RWPE2 (cell line): ENCODE measurements around the gene INVS.
A peak's percentile ranks its signal among the peaks of the same experiment; 100 is the strongest.
"Not testable (repeated sequence)": the region's sequence is repeated elsewhere in the genome, so short reads cannot be mapped to it uniquely, and the experiment has no call there.

Experiments used
- ATAC-seq: fragments of 200-7000 bp; cut with Tn5 transposase; 3 replicates; pipeline ENCODE4 v1.9.1; 2021; ENCODE audit warnings: low read depth
- DNase-seq: peaks from one replicate; pipeline ENCODE4 v3.0.0-alpha.2; 2020; ENCODE audit warnings: low spot score
- H3K27ac ChIP-seq: fragments of 450-650 bp; 2 replicates; pipeline ENCODE4 v1.5.1; 2017; ENCODE audit warnings: mild to moderate bottlenecking; ENCODE audit not compliant: poor library complexity, severe bottlenecking
- H3K27me3 ChIP-seq: fragments of 250-450 bp; sonication (Bioruptor Pico); 2 replicates; pipeline ENCODE4 v1.5.1; 2021; ENCODE audit warnings: mild to moderate bottlenecking, moderate library complexity; ENCODE audit not compliant: insufficient read depth, poor library complexity, severe bottlenecking
- H3K36me3 ChIP-seq: fragments of 250-450 bp; sonication (Bioruptor Pico); 2 replicates; pipeline ENCODE4 v1.5.1; 2020; ENCODE audit warnings: low read depth, mild to moderate bottlenecking, moderate library complexity
- H3K4me1 ChIP-seq: fragments of 250-450 bp; sonication (Bioruptor Pico); 2 replicates; pipeline ENCODE4 v1.5.1; 2021; ENCODE audit warnings: mild to moderate bottlenecking, moderate library complexity; ENCODE audit not compliant: insufficient read depth, poor library complexity, severe bottlenecking
- H3K4me3 ChIP-seq: fragments of 250-450 bp; sonication (Bioruptor Pico); 2 replicates; pipeline ENCODE4 v1.5.1; 2021; ENCODE audit warnings: mild to moderate bottlenecking, moderate library complexity; ENCODE audit not compliant: severe bottlenecking
- H3K9me3 ChIP-seq: fragments of 250-450 bp; sonication (Bioruptor Pico); 2 replicates; pipeline ENCODE4 v1.5.1; 2021; ENCODE audit warnings: mild to moderate bottlenecking, moderate library complexity; ENCODE audit not compliant: severe bottlenecking
- CTCF ChIP-seq: fragments of 450-650 bp; IDR thresholded peaks from one replicate; pipeline ENCODE4 v1.5.1; 2017; ENCODE audit warnings: mild to moderate bottlenecking, moderate library complexity; ENCODE audit not compliant: poor library complexity, severe bottlenecking

The INVS gene

GRCh38 chr9:100091650-100092049 is 7.4 kb upstream of the INVS start:
- H3K36me3 ChIP-seq = no peaks in the 10 kb centered on the region; the same call in 1 of the 2 replicates
- no peak for TF ChIP-seq CTCF
- ATAC-seq = no peak
- H3K4me3 ChIP-seq = no peak overlapping the region
- DNase-seq = no peak
- no peaks in the 10 kb centered on the region for H3K9me3 ChIP-seq
- no peak overlapping the region for H3K27ac ChIP-seq
- H3K4me1 ChIP-seq = peaks cover 23% of the 10 kb centered on the region
- H3K27me3 ChIP-seq = no peaks in the 10 kb centered on the region

- no peak for ATAC-seq
- Histone ChIP-seq H3K9me3 (no peaks in the 10 kb centered on the region), H3K4me1 (peaks cover 20% of the 10 kb centered on the region), H3K36me3 (no peaks in the 10 kb centered on the region; the same call in 1 of the 2 replicates), H3K27me3 (no peaks in the 10 kb centered on the region), H3K4me3 (no peak overlapping the region), H3K27ac (no peak overlapping the region)
- no peak for TF ChIP-seq CTCF
- no peak for DNase-seq
These were observed 7.0 kb upstream of the INVS start for GRCh38 chr9:100092066-100092465.

- not testable (repeated sequence) for H3K36me3 ChIP-seq, DNase-seq, H3K27me3 ChIP-seq, H3K27ac ChIP-seq, H3K4me3 ChIP-seq, ATAC-seq, H3K9me3 ChIP-seq, H3K4me1 ChIP-seq
These were observed 4.6 kb upstream of the INVS start for GRCh38 chr9:100094411-100094810.

GRCh38 chr9:100096378-100096916 is 2.6 kb upstream of the INVS start:
- peaks cover 8% of the 10 kb centered on the region for H3K4me1 ChIP-seq
- H3K36me3 ChIP-seq = peaks cover 5% of the 10 kb centered on the region
- H3K27ac ChIP-seq = no peak overlapping the region
- TF ChIP-seq CTCF = no peak
- no peak overlapping the region for H3K4me3 ChIP-seq
- H3K9me3 ChIP-seq = no peaks in the 10 kb centered on the region
- no peaks in the 10 kb centered on the region for H3K27me3 ChIP-seq
- no peak for DNase-seq
- ATAC-seq = no peak

GRCh38 chr9:100098046-100098886 is 777 bp upstream of the INVS start:
- DNase-seq = peak; percentile 81
- Histone ChIP-seq H3K27ac (peak overlapping the region; percentile 45), H3K9me3 (no peaks in the 10 kb centered on the region), H3K27me3 (no peaks in the 10 kb centered on the region), H3K36me3 (peaks cover 9% of the 10 kb centered on the region), H3K4me3 (peak overlapping the region; percentile 74), H3K4me1 (peaks cover 8% of the 10 kb centered on the region)
- ATAC-seq = peak; percentile 67
- no peak for TF ChIP-seq CTCF
